GM18867 (cell line): ENCODE data around the gene CCNT1.
"Not testable (repeated sequence)": the region's sequence is repeated elsewhere in the genome, so short reads cannot be mapped to it uniquely, and the experiment has no call there.

ENCODE experiments used
- ATAC-seq: cut with Tn5 transposase; IDR thresholded peaks from one replicate; pipeline ENCODE4 v1.9.1; 2021; ENCODE audit warnings: mild to moderate bottlenecking, moderate library complexity; ENCODE audit not compliant: unreplicated experiment

The CCNT1 gene

GRCh38 chr12:48716493-48717251 is at the start of gene CCNT1:
TSS of gene CCNT1 (minus strand) at chr12:48716707. CDS start at chr12:48716675, 32 bp downstream.
- peak; percentile 96 for ATAC-seq

DNA sequence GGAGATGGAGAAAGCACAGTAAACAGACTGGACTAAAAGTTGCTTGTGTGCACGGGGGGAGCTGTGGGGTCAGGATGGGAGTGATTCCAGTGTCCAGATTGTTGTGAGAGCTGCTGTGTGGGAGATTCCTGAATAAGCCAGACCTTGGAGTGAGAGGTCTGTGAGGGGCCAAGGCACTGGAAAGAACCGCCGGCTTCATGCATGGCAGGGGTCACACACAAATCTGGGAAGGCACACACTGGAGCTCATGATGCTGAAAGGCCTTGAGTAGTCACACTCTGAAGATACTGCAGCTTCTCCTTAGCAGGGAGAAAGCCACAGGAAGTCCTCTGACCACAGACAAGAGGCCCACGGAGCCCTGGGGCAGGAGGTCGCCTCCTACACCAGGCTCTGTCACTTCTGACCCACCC is 49.3 kb upstream of the CCNT1 start:
- no peak for ATAC-seq

- no peak for ATAC-seq
Observed at GRCh38 chr12:48764521-48764920, 48.0 kb upstream of the CCNT1 start.

DNA sequence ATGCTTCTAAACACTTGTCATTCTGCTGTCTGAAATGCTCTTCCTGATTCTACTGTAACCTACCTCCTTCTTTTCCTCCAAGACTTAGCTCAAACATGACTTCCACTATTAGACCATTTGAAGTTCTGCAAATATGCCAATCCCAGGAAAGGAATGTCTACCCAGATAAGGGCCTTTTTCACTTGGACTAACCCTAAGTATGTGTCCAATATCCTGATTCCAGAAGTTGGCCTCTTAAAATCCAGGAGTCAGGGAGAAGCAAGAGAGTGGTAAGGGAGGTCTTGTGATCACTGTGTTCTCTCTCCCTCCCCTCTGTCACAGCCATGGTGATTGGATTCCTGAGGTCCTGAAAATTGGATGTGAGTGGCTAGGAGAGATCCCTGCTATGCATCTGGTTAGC is 42.2 kb upstream of the CCNT1 start:
- ATAC-seq = no peak

DNA sequence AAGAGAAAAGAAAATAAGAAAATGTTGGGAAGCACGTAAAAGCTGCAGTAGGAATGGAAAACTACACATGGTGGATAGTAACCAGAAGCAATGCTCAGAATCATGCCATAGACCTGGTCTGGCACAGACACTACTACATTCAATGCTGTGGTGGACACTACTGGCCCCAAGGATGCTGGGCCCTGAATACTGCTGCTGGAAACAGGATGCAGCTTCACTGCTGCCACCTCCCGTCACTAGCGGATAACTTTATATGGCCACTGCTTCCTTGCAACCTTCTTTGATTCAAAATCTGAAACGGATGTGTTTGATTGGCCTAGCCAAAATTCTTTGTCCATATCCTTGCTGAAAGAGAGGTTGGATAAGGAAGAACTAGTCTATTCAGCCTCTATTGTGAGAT is 41.7 kb upstream of the CCNT1 start:
- no peak for ATAC-seq

GRCh38 chr12:48750769-48751356 is 34.4 kb upstream of the CCNT1 start:
- no peak for ATAC-seq

- no peak for ATAC-seq
Observed at GRCh38 chr12:48750215-48750614, 33.7 kb upstream of the CCNT1 start.

GRCh38 chr12:48744251-48745008 is 27.9 kb upstream of the CCNT1 start:
- no peak for ATAC-seq

- no peak for ATAC-seq
Observed at GRCh38 chr12:48739618-48740269, 23.2 kb upstream of the CCNT1 start.

GRCh38 chr12:48736456-48736855 is 19.9 kb upstream of the CCNT1 start:
- no peak for ATAC-seq

GRCh38 chr12:48728807-48729206 is 12.3 kb upstream of the CCNT1 start:
- ATAC-seq = no peak

DNA sequence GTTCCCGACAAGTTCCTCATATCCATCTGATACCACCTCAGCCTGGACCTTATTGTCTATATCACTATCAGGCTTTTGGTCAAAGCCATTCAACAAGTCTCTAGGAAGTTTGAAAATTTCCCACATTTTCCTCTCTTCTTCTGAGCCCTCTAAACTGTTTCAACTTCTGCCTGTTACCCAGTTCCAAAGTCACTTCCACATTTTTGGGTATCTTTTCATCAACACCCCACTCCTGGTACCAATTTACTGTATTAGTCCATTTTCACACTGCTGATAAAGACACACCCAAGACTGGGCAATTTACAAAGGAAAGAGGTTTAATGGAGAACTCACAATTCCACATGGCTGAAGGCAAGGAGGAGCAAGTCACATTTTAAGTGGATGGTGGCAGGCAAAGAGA is 4.2 kb upstream of the CCNT1 start:
- not testable (repeated sequence) for ATAC-seq

- ATAC-seq = not testable (repeated sequence)
Observed at GRCh38 chr12:48720171-48720570, 3.7 kb upstream of the CCNT1 start.

- ATAC-seq = not testable (repeated sequence)
Observed at GRCh38 chr12:48719002-48719401, 2.5 kb upstream of the CCNT1 start.

- ATAC-seq = peak; percentile 13
Observed at GRCh38 chr12:48717252-48717695, 767 bp upstream of the CCNT1 start.

- no peak for ATAC-seq
Observed at GRCh38 chr12:48716168-48716492, 377 bp downstream of the CCNT1 start.

DNA sequence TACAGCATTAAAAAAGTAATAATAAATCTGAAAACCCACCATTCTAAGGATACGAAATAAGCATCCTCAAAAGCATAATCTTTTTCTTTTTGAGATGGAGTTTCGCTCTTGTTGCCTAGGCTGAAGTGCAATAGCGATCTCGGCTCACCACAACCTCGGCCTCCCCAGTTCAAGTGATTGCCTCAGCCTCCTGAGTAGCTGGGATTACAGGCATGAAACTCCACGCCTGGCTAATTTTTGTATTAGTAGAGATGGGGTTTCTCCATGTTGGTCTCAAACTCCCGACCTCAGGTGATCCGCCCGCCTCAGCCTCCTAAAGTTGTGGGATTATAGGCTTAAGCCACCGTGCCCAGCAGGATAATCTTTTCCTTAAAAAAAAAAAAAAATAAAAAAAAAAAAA is 4.3 kb downstream of the CCNT1 start:
- no peak for ATAC-seq

- ATAC-seq = not testable (repeated sequence)
Observed at GRCh38 chr12:48698822-48699221, 17.7 kb downstream of the CCNT1 start.

- ATAC-seq = no peak
Observed at GRCh38 chr12:48696626-48697025, 19.9 kb downstream of the CCNT1 start.

DNA sequence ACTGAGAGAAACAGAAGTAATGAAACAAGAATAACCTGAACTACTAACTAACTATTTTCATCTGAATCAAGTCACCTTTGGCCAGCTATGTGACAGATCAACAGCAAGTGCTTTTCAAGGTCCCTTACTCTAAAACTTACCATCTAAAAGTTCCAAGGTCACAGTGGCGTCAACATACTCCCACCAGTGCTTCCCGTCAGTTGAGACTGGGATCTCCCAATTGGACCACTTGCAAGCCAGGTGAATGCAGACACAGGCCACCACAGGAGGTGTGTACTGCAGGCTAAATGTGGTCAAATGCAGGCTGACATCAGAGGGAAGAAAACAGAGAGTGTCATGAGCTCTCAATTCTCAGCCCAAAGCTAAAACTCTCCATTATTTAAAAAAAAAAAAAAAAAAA is 20.6 kb downstream of the CCNT1 start:
- ATAC-seq = no peak

DNA sequence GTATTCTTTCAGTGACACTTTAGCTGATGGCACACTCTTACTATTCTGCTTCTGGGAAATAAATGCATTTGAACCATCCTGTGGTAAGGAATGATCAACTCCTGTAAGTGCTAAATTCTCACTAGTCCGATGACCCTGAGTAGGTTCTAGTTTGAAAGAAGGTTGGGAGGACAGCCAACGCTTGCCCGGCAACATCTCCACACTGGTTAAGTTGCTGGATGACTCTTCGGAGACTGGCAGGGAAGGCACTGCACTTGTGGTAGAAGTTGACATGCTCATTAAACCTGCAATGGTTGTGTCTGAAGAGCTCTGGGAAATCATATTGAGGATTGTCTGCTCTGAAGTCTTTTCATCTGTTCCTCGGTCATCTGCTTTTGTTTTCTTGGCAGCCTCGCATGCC is 22.5 kb downstream of the CCNT1 start:
- ATAC-seq = no peak
